NCI-H446 (cell line): ENCODE measurements around the gene CST11.
"Not testable (repeated sequence)": the region's sequence is repeated elsewhere in the genome, so short reads cannot be mapped to it uniquely, and the experiment has no call there.

Experiments used
- DNase-seq, 2 experiments: peaks; one replicate each; lab custom pipeline; 2025; lab: John Stamatoyannopoulos, UW

CST11 gene, protein sequence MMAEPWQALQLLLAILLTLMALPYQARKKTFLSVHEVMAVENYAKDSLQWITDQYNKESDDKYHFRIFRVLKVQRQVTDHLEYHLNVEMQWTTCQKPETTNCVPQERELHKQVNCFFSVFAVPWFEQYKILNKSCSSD

DNA sequence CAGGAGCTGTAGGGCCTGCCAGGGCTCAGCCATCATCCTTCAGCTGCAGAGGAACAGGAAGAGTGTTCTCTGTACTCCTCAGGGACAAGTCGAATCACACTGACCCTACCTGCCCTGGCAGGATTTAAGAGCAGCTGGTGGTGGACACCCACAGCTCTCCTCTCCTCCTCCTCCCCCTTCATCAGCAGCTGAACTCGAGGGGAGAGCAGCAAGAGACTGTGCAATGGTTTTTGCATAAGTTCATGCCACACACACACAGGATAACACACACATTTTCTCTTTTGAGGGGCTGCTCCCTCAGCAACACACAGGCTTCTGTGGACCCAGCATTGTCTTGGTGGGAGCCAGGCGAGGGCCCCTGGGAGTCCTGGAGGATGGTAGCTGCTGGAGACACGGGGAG, at the start of gene CST11:
CST11 (minus strand) TSS at position 101 of the 400 bp plus-strand sequence; CDS start at position 36, 65 bp downstream.
- DNase-seq = no peak

DNA sequence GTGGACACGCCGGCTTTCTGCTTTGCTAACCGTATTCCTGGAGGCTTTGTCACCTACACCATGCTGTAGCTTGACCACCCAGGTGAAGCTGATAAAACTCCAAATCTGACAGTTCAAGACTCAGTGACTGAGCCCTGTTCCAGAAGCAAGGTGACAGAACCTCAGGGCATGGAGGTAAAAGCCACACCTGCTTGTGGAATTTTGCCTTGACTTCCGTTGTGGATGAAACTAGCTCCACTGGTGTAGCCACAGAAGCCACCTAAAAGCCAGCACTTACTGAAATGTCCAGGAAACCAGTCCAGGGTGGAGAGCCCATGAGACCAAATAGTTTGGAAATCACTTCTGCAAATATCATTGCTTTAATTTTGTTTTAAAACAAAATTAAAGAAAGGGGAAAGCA, 49.2 kb upstream of the CST11 start:
- no peak for DNase-seq

DNA sequence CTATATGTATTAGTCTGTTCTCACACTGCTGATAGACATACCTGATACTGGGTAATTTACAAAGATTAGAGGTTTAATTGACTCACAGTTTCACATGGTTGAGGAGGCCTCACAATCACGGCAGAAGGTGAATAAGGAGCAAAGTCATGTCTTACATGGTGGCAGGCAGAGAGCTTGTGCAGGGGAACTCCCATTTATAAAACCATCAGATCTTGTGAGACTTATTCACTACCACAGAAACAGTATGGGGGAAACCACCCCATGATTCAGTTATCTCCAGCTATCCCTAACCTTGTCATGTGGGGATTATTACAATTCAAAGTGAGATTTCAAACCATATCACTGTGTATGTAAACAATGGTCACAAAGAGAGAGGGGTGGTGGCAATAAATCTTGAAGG, 44.9 kb upstream of the CST11 start:
- DNase-seq = no peak

DNA sequence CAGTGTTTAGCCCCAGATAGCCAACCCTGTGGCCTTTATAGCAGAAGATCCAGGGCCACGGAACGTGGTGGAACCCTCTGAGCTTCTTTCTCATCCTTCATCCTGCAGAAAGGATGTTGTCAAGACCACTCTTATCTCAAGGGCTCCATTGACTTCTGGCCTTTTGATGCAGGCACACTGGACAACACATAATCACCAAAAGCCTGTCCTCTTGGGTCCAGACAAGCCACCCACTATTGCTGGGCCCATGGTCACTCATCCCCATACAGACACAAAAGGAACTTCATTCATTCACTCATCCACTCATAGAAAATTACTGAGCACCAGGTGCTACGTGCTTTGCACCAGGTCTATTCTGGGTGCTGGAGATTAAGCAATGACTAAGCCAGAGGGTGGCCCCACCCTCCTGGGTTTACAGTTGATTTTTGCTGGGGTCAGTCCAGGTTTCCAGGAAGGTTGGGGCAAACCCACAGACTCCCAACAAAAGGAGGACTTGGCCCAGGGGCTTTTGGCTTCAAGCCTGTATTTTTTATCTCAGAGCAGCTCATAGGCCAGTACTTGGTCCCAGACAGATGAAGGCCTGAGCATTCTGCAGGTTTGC, 40.6 kb upstream of the CST11 start:
- no peak for DNase-seq

DNA sequence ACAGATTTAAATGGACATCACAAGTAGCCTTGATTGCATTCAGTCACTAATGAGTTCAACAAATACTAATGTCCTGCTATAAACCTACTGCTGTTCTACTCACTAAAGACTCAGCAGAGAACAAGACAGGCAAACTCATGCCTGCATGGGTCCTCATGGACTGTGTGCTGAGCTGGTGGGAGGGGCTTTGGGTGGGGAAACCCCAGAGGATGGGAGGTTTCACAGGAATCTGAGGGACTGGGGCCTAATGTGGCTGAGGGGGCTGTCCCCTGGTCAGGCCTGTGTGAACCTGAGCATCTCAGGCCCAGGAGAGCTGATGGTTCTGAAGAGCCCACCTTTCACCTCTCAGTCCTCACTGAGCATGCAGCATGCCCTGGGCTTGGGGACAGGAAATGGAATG, 39.6 kb upstream of the CST11 start:
- no peak for DNase-seq

DNA sequence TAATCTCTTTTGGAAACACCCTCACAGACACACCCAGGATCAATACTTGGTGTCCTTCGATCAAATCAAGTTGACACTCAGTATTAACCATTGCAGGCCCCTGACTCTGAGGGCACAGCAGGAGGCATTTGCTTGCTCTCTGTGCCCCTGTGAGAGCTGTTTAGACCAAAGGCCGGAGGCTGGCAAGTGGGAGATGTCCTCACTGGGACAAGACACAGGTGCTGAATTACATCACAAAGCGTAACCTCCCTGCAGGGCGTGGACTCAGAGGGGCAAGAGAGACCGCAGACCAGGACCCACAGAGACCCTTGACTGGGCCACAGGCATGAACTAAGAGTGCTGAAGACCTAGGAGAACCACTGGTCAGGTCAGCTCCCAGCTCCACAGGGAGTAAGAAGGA, 38.1 kb upstream of the CST11 start, which contains the start of gene CST8:
CST8 (plus strand) TSS at position 301 of the 400 bp plus-strand sequence. CDS start 551 bp downstream, outside the sequence.
- no peak for DNase-seq

DNA sequence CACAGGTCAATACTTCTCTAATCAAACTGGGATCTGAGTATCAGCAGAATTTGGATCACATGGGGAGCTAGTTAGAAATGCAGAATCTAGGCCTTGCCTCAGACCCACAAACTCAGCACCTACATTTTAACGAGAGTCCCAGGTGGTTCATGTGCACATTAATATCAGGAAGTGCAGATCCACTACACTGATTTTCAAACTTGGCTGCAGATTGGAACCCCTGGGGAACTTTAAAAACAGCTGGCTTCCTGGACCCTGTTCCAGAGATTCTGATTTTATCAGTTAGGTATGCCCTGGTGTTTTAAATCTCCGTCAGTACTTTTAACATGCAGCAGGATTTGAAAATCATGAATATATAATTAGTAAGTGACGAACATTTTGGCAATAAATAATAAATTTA, 36.3 kb upstream of the CST11 start:
- no peak for DNase-seq

DNA sequence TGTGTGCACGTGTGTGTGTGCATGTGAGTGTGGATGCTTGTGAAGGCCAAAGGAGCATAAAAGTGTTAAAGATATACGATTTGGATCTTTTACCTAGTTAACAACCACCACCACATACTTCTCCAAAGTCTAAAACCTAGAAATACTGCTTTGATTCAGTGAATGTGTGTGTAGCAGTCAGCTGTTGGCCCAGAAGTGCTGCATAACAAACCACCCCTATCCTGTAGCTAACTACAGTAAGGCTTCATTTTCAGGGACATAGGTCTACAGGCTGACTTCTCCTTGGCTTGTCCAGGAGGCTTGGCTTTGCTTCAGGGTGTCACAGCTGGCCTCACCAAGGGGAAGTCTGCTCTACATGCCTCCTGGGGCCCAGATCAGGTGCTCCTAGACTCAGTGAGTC, 35.8 kb upstream of the CST11 start:
- no peak for DNase-seq

DNA sequence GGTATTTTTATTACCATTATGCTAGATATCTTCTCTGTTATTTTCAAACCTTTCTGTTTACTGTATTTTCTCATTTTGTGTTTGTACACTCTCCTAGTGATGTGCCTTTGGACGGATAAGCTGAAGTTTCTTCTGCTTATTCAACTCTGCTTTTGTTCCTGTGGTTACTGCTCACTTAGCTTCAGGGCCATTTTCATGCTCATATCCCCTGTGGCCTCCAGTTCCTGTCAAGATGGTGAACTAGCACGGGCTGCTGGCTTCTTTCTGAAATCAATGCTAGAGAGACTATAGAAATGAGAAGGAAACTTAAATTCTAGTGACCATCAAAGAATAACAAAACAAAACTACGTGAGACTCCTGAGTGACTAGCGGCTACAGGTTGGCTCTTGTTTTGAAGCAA, 31.4 kb upstream of the CST11 start:
- no peak for DNase-seq

DNA sequence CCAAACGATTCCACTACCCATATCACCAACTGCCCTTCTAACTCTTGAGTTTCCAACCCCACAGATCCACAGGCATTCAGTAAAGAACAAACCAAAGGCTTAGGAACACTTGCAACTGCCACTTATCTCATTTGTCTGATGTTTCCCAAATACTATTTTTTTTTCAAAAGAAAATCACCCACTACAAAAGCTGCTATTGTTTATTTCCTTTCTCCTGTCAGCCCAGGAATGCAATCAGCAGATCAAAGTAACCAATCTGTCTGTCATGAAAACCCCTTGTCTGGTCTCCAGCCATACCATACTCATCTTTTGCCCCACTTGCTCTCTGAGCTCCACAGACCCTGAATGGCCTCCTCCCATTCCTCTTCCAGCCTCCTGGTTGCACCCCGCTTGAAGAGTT, 29.5 kb upstream of the CST11 start:
- no peak for DNase-seq

DNA sequence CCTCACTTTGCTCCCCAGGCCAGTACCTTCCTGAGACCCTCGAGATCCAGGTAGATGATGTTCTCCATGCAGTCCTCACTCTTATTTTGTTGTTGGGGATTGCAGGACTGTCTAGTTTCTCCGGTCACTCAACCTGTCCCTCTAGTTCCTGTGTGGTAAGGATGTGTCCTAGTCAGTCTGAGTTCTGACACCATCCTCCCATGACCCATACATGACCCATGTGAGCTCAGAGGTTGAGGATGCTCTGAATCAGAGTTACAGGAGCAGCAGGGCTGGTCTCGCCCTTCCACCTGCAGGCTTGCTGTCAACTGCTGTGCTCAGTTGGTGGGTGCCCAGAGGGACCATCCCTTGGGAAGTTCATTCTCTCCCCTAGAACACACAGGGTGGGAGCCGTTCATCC, 26.4 kb upstream of the CST11 start:
- DNase-seq = no peak

DNA sequence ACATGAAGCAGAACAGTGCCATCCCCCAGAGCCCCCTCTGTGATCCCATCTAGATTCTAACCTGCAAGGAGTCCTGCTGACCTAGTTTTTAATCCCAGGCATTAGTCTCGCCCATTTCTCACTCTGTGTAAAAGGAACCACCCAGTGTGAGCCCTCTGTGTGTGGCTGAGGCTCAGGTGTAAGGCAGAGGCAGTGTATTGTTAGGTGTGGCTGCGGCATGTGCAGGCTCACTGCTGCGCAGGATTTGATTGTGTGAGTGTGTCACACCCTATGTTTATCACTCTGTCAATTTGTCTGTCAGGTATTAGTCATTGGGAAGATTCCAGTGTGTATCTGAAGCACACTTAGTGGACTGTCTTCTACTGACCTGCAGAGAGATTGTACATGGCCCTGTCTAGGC, 24.5 kb upstream of the CST11 start:
- no peak for DNase-seq

DNA sequence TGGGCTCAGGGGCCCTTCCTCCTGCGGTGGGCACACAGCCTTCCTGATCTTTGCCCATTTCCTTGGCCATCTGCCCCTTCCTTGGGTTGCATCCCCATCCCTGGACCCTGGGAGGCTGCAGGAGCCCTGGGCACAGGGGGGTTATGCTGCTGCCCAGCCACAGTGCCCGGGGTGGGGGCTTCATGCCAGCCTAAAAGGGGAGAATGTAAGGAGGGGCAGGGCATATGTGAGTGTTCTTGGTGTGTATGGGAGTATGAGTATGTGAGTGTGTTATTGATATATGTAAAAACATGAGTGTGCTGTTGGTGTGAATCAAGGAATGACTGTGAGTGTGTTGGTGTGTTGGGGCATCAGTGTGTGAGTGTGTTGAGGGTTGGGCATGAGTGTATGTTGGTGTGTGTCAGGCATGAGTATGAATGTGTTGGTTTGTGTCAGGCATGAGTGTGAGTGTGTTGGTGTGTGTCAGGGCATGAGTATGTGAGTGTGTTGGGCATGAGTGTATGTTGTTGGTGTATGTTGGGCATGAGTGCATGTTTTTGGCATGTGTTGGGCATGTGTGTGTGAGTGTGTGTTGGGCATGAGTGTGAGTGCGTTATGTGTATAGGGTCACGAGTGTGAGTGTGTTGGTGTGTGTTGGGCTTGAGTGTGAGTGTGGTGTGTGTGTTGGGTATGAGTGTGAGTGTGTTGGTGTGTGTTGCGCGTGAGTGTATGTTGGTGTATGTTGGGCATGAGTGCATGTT, 23.5 kb upstream of the CST11 start:
- no peak for DNase-seq

DNA sequence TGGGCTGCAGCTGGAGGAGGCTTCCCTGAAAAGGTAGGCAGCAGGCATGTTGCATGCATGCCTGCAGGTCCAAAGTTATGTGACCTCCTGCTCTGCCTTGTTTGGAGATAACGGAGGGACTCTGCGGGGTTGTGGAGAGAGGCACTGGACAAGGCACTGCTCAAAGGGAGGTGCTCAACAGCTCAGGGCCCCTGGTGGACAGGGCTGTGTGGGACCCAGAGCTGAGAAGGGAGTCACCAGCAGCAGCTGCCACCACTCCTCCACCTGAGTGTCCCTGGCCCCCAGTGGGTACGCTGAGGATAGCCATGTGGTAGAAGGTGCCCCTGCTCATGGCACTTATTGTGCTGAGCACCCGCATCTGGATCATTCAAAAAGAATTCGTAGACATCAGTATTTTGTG, 22.7 kb upstream of the CST11 start:
- no peak for DNase-seq

DNA sequence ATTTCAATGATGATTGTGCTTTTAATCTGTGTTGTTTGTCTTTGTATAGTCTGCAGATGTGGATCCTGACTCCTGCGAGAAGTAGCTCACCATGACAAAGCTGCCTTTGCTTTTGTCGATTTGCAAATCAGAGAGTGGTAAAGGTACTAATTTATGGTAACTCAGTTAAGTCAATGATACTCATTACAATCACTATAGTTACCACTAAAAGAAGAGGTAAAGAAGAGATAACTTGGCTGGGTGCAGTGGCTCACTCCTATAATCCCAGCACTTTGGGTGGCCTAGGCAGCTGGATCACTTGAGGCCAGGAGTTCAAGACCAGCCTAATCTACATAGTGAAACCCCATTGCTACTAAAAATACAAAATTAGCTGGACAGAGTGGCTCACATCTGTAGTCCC, 20.6 kb upstream of the CST11 start:
- not testable (repeated sequence) for DNase-seq

DNA sequence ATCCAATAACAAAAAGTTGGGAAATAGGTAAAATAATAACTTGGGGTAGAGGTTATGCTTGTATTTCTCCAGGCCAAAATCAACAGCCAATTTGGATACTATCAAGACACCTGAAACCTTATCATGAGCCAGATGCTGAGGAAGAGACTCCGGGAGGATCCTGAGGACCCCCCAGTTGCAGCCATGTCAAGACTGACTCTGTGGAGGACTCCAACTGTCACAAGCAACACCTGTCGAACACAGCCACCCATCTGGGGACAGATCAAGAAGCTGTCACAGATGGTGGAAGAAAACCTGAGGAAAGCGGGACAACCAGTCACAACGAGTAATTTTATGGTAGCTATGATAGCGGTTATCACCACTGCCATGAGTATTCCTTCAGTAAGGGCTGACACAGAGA, 19.6 kb upstream of the CST11 start:
- DNase-seq = not testable (repeated sequence)

DNA sequence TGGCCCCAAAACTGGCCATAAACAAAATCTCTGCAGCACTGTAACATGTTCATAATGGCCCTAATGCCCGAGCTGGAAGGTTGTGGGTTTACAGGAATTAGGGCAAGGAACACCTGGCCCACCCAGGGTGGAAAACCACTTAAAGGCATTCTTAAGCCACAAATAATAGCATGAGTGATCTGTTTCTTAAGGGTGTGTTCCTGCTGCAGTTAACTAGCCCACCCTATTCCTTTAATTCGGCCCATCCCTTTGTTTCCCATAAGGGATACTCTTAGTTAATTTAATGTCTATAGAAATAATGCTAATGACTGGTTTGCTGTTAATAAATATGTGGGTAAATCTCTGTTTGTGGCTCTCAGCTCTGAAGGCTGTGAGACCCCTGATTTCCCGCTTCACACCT, 14.3 kb upstream of the CST11 start:
- not testable (repeated sequence) for DNase-seq

DNA sequence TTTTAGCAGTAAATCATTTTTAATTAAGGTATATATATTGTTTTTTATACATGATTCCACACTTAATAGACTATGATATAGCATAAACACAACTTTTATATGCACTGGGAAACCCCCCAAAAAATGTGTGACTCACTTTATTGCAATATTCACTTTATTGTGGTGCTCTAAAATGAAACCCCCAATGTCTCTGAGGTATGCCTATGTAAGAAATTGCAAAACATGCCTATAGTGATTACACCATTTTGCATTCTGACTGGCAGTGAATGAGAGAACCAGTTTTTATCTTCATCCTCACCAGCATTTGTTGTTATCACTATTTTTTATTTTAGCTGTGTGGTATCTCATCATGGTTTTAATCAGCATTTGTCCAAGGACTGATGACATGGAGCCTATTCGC, 8.5 kb upstream of the CST11 start:
- DNase-seq = no peak

DNA sequence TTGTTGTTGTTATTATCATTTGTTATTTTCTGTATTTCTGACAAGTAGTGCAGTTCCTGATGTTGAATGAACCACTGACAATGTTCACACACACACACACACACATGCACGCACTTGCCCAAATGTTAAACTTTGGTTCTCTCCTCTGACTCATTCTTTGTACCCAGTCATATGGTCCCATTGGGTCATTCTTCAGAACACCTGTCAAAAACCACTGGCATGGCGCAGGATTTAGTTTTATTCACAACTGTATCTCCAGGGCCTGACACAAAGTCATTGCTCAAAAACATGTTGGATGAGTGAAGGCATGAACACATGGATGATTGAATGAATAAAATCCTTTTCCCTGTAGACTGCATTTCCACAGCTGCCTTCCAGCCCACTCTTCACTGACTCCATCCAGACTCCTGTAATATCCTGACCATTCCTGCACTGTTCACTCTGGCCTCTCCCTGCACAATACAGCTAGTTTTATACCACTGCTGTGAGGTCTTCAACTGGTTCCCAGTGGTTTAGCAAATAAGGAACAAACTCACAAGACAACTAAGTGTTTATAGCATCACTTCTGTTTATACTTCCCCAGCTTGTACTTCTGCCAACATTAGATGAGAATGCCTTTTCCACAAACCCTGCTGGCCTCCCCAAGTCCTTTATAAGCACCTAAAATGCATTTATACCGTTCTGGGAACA, 6.9 kb upstream of the CST11 start:
- no peak for DNase-seq

DNA sequence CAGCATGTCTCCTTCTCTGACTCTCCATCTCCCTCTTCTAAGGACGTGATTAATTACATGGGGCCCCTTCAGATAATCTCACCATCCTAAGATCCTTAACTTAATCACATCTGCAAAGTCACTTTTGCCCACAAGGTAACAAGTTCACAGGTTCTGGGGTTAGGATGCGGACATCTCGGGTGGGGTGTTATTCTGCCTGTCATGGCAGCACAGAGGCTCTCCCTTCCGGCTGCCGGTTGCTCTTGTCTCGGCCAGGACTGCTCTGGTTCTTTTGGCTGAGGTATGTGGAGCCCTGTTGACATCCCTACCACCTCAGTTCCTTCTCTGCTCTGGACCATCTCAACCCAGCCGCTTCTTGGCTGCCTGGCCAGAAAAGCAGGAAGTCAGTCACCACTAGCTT, 4.2 kb upstream of the CST11 start:
- no peak for DNase-seq

DNA sequence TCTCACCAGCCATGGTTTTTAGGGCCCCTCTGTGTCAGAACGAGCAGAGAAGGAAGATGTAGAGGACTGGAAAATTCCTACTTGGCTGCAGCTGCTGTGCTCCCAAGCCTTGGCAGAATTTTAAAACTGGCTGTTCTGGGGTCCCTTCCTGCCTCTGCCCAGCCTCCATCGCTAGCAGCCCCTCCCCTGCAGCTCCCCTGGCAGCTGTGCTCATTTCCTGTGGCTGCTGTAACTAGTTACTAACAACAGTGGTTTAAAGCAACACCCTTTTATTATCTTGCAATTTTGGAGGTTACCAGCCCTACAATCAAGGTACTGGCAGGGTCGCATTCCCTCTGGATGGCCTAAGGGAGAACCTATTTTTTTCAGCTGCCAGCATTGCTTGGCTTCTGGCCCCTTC, 3.7 kb upstream of the CST11 start:
- DNase-seq = no peak

DNA sequence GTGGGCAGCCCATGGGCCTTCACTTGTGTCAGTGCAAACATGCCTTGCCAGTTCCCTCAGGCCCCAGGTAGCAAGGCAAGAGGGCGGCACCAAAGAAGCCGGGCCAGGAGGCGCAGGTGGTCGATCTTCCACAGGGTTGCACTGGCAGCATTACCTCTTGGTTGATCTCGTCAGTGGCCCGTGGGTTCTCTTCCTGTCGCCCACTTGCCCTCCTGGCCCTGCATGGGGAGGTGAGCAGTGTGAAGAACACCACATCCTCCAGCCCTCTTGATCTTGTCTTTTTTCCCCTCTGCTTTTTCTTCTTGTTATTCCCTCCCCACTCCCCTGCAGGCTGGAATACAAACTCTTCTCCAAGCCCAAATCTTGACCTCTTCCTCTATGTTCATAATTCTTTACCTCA, 3.0 kb upstream of the CST11 start:
- no peak for DNase-seq

DNA sequence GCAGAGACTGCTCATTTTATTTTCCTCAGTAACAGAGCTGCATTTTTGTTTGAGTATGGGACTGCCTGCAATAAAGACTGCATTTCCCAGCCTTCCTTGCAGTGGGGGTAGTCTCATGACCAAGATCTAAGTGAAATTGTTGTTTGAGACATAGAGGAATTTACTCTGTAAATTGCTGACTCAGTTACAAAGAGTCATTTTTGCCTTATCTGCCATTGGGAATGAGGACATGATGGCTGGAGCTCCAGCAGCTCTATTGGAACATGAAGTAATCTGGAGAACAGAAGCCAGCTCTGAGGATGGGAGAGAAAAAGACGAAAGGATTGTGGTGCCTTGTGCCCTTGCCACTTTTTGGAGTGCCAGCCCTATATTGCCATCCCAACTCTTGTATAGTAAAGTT, 2.1 kb upstream of the CST11 start:
- DNase-seq = no peak
